8988T (cell line): ENCODE results near the gene EIF4E3.

Experiments
- DNase-seq: peaks from one replicate; pipeline ENCODE4 v3.0.0; 2011

The EIF4E3 gene

DNA sequence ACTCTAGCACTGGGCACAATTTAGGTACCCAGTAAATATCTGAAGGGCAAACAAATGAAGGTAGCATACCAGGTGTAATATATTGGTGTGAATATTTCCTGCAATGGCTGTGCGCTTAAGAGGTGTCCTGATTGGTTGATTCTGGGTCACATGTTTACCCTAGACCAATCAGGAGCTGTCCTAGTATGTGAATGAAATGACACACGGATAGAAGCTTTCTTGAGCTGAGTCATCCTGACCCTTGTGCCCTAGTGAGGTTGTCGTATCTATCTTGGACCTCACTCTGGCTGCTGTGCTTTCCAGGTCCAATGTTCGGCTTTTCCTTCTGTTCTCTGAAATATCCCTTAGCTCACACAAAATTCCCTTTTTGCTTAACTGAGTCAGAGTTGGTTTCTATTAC, 83.5 kb downstream of the EIF4E3 start:
- DNase-seq = no peak

DNA sequence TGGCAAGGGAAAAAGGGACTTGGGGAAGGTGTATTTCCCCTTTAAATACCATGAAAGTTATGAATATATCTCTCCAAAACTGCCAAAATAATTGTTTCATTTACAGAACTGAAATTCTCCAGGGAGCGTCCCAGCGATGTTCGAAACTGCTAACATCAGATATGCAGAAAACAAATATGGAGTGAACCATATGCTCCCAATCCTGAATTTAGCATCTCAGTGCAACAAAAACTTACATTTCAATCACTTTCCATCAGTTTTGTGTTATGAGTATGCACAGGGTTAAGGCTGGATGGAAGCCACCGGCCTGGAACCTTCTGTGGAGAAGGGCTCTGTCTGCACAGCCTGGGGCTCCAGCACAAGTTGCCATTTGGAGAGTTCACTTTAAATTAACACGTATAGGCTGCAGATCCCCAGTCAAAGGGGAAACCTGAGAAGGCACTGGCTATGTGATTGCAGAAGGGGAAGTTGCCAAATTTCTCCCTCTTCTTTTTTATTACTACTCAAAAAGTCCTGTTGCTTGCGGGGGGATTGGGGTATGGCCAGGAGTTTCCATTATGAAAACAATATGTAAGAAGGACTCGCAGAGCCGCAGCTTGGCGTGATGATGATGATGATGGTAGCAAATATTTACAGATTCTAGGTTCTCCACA, 84.7 kb downstream of the EIF4E3 start:
- no peak for DNase-seq

DNA sequence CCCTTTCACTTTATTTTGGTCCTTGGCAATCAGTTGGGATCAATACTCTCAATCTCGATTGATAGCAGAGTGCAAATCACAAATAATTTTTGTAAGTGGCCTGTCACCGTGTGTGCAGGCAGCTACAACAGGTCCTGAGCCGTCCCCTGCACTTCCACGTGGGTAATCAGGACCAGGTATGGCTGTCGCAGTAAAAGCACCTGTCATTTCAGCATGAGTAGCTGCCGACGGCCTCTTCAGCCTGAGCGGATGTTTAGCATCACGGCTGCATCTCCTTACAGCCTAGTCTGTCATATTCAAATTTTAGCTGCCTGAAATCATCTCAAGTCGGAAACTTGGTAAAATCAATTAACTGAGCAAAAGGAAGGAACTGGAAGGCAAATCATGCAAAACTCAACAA, 88.7 kb downstream of the EIF4E3 start:
- no peak for DNase-seq

DNA sequence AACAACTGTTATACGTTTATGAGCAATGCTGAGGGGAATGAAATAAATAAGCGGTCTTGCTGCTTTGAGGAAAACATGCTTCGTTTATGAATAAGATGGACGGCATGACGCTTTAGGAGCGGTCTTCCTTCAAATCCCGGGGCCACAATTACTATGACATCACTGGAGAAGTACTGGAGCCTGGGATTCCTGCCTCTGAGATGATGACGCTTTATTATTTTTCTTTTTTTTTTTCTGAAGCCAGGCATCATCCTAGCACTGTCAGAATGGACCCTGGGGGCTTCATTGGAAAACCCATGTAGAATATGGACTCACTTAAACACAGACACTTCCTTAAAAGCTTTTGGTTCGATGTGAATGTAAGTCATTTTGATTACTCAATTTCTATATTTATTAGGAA, 89.2 kb downstream of the EIF4E3 start:
- no peak for DNase-seq

DNA sequence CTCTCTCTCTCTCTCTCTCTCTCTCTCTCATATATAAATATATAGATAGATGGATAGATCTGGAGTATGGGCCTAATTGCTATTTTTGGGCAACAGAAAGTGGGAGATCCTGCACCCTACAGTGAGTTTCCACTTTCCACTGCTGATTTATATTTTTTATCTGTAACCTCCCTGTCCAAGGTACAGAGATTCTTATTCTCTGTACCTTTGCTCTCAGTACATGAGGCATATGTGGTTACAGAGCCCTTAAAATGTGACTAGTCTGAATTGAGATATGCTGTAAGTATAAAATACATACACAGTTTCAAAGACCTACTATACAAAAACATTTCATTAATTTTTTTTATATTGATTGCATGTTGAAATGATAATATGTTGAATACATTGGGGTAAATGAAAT, 90.5 kb downstream of the EIF4E3 start:
- no peak for DNase-seq

DNA sequence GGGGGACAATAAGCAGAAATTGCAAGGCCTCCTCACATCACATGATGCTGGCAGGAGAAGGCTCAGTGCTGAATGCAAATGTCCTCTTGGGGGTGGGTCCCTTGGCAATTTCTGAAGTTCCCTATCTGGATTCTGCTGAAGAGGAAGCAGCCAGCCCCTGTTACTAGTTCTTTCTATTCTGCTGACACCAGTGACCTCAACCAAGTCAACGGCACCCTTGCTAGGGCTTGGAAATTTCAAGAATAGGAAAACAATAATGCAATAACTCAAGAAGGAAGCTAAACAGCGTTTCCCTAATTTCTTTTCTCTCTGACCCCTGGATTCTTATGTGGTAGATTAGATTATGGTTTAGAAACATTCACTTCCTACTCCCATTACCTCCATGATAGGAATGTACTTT, 95.5 kb downstream of the EIF4E3 start:
- DNase-seq = no peak

DNA sequence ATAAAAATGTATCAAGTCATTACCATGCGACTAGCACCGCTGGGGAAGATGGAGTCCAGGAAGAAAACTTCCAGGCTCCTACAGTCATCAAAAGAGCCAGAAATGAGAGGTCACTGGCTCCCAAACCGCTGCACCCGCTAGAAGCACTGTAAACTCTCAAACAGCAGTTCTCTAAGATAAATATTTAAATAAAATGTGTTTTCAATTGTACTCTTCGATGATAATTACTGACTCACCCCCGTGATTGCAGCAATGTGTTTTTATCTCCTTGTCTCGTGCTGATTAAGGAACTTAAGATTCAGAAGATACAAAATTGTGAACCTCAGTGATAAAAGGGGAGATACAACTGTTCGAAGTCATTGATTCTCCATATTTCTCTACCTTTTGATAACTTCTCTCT, 95.9 kb downstream of the EIF4E3 start:
- no peak for DNase-seq

DNA sequence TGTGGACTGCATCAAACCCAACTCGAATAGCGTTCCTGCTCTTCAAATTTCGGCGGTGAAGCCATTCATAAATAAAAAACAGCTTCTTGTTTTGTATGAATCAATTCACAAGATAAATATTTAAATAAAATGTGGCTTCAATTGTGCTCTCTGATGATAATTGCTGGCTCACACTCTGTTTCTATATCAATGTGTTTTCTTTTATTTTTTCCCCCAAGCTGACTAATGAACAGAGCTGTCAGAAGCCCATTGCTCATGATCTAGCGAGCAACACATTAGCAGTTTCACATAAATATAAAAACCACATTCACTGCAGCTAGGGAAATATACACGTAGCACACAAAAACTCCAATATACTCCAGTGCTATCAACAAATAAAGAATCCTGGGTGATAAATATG, 96.7 kb downstream of the EIF4E3 start:
- DNase-seq = no peak

DNA sequence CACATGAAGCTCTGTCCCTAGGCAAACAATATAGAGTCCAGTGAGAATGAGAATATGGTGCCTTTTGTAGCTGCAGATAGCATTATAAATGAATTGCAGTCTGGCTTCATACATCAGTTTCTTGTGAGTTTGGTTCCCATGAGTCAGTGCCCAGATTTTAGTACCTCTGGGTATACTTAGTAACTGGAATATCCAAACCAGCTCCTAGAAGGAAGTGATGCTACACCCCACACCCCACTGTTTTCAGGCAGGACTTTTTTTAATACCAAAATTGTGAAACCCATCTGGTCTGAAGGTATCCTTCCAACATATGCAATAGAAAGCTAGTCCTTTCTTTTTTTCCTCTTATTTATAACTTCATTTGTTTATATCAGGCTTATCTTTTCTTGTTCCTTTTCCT, 99.5 kb downstream of the EIF4E3 start:
- DNase-seq = no peak
